Endothelial cell of umbilical vein (primary cell): ENCODE results near the gene NTNG1. TPM values are rescaled to one million over a fixed set of nuclear protein-coding genes. Genes with fewer than 3 reads are reported as not detected.

Source experiments
- BruUV-seq: library from RNA; stranded (reverse); fragments of 400-500 nt; replicated peaks from 2 replicates; lab custom pipeline; 2021; lab: Mats Ljungman, UMichigan
- CTCF ChIA-PET: fragments of 300-600, 350-600 bp; sonication (Branson Sonifier 250); formaldehyde crosslinking; loops from one replicate; lab custom pipeline; 2021; ENCODE audit warnings: antibody characterized with exemption, inconsistent platforms; lab: Charles Lee
- POLR2A ChIA-PET: fragments of 300-600, 350-600 bp; sonication (Branson Sonifier 250); formaldehyde crosslinking; loops from one replicate; lab custom pipeline; 2021; ENCODE audit warnings: antibody characterized with exemption, inconsistent platforms; lab: Charles Lee
- DNase-seq: peaks from one replicate; pipeline ENCODE4 v3.0.0-alpha.2; 2011; ENCODE audit warnings: low read depth, low spot score
- FAIRE-seq: peaks from 2 replicates; lab custom pipeline; 2011; peaks lifted over from hg19 to GRCh38; lab: Jason Lieb, UNC
- H2AFZ ChIP-seq: 2 replicates; pipeline ENCODE4 v1.6.0; 2012; ENCODE audit warnings: low read depth, low read length, control low read depth, inconsistent platforms
- H3K27ac ChIP-seq: 2 replicates; pipeline ENCODE4 v1.5.1; 2011; ENCODE audit warnings: low read depth, mild to moderate bottlenecking, control low read depth, low read length, moderate library complexity; ENCODE audit not compliant: insufficient read depth
- H3K27me3 ChIP-seq, 2 experiments: 2 replicates each; pipeline versions ENCODE4 v1.6.0 to v1.6.1; 2011; ENCODE audit warnings: low read length in 2 of 2, mixed read lengths in 1 of 2; ENCODE audit not compliant: control insufficient read depth in 2 of 2, insufficient read depth in 2 of 2
- H3K36me3 ChIP-seq, 2 experiments: 2 replicates in 1 of 2; 3 replicates in 1 of 2; pipeline ENCODE4 v1.5.1; 2011; ENCODE audit warnings: low read length in 2 of 2, mild to moderate bottlenecking in 1 of 2, moderate library complexity in 1 of 2; ENCODE audit not compliant: control insufficient read depth in 2 of 2, insufficient read depth in 2 of 2; ENCODE audit errors: extremely low read depth in 1 of 2
- H3K4me1 ChIP-seq: 3 replicates; pipeline ENCODE4 v1.5.1; 2011; ENCODE audit warnings: mild to moderate bottlenecking, low read length; ENCODE audit not compliant: control insufficient read depth, insufficient read depth; ENCODE audit errors: extremely low read depth
- H3K4me2 ChIP-seq: 2 replicates; pipeline ENCODE4 v1.6.1; 2011; ENCODE audit warnings: low read length, control low read depth, mixed read lengths; ENCODE audit not compliant: insufficient read depth
- H3K4me3 ChIP-seq, 3 experiments: fragments of 200-600 bp in 1 of 3; sonication (generic), shearing (Covaris generic) in 1 of 3; replicated peaks in 1 of 3; 2 replicates each; pipeline ENCODE4 v1.5.1; 2011 to 2016; ENCODE audit warnings: control low read depth in 3 of 3, low read length in 3 of 3, mild to moderate bottlenecking in 2 of 3, inconsistent platforms in 1 of 3, low read depth in 1 of 3, moderate library complexity in 1 of 3; ENCODE audit not compliant: insufficient read depth in 1 of 3
- H3K79me2 ChIP-seq: 2 replicates; pipeline ENCODE4 v1.6.0; 2012; ENCODE audit warnings: low read length, inconsistent platforms; ENCODE audit not compliant: control insufficient read depth, insufficient read depth
- H3K9ac ChIP-seq: replicated peaks from 2 replicates; pipeline ENCODE3; 2011; ENCODE audit warnings: low read length, control low read depth; ENCODE audit not compliant: insufficient read depth; ENCODE audit errors: extremely low read depth
- H3K9me1 ChIP-seq: replicated peaks from 3 replicates; pipeline ENCODE4 v1.6.0; 2011; ENCODE audit warnings: mild to moderate bottlenecking, low read length; ENCODE audit not compliant: control insufficient read depth, insufficient read depth; ENCODE audit errors: extremely low read depth
- H3K9me3 ChIP-seq: replicated peaks from 2 replicates; pipeline ENCODE4 v1.5.1; 2012; ENCODE audit warnings: low read length, inconsistent platforms; ENCODE audit not compliant: control insufficient read depth, insufficient read depth
- H4K20me1 ChIP-seq: replicated peaks from 2 replicates; pipeline ENCODE3; 2011; ENCODE audit warnings: mild to moderate bottlenecking, low read length; ENCODE audit not compliant: control insufficient read depth, insufficient read depth; ENCODE audit errors: extremely low read depth
- CTCF ChIP-seq, 2 donors: IDR thresholded peaks; 1 replicate in 1 of 2; 2 replicates in 1 of 2; pipeline ENCODE4 v1.5.1; 2011; ENCODE audit warnings: low read length in 2 of 2, mild to moderate bottlenecking in 2 of 2, moderate library complexity in 2 of 2, control low read depth in 1 of 2, inconsistent platforms in 1 of 2, low read depth in 1 of 2; ENCODE audit not compliant: insufficient read depth in 1 of 2; ENCODE audit errors: extremely low read depth in 1 of 2
- EZH2 ChIP-seq: IDR thresholded peaks from 2 replicates; pipeline ENCODE4 v1.6.1; 2012; ENCODE audit warnings: borderline replicate concordance, low read depth, mild to moderate bottlenecking, moderate library complexity, low read length, inconsistent platforms; ENCODE audit not compliant: severe bottlenecking
- FOS ChIP-seq: IDR thresholded peaks from 2 replicates; pipeline ENCODE4 v1.6.1; 2011; ENCODE audit warnings: mild to moderate bottlenecking, low read length, moderate library complexity, borderline replicate concordance; ENCODE audit not compliant: insufficient read depth
- GATA2 ChIP-seq: IDR thresholded peaks from 2 replicates; pipeline ENCODE4 v1.7.0; 2011; ENCODE audit warnings: low read depth, mild to moderate bottlenecking, moderate library complexity, mixed read lengths, low read length; ENCODE audit not compliant: insufficient read length, insufficient read depth
- JUN ChIP-seq: IDR thresholded peaks from 2 replicates; pipeline ENCODE4 v1.6.1; 2011; ENCODE audit warnings: borderline replicate concordance, low read depth; ENCODE audit not compliant: insufficient read length, insufficient read depth
- MAX ChIP-seq: IDR thresholded peaks from 2 replicates; pipeline ENCODE4 v1.6.1; 2011; ENCODE audit not compliant: insufficient read depth, insufficient read length
- MYC ChIP-seq: IDR thresholded peaks from one replicate; pipeline ENCODE4 v1.6.1; 2011; ENCODE audit warnings: mild to moderate bottlenecking, low read depth, low read length
- POLR2A ChIP-seq: IDR thresholded peaks from 2 replicates; pipeline ENCODE4 v1.6.1; 2012; ENCODE audit warnings: low read depth, mild to moderate bottlenecking, control low read depth, low read length
- POLR2AphosphoS5 ChIP-seq: IDR thresholded peaks from 2 replicates; pipeline ENCODE4 v1.6.1; 2012; ENCODE audit warnings: low read depth, mild to moderate bottlenecking, control low read depth, low read length, moderate library complexity; ENCODE audit not compliant: insufficient read depth
- dilution Hi-C: fragments of 300-500 bp; cut with MboI; formaldehyde crosslinking; loops from one replicate; pipeline ENCODE4 v1.15.0; 2019; ENCODE audit warnings: low sequenced_read_pairs; ENCODE audit not compliant: extremely low pct_ligation_motif_present
- intact Hi-C: fragments of 100-400 bp; cut with micrococcal nuclease; formaldehyde crosslinking; loops from one replicate; pipeline ENCODE4 v1.10.0; 2022
- polyA plus RNA-seq, 4 experiments: library from polyadenylated mRNA; depleted of rRNA in 3 of 4; stranded (reverse) in 3 of 4; unstranded in 1 of 4; fragments of >200 nt; gene quantifications; 2 replicates each; pipeline versions ENCODE4 v1.2.1 to v1.2.3, GENCODE V29; 2011 to 2012; ENCODE audit warnings: missing spikeins in 1 of 4
- total RNA-seq: library from RNA; stranded (reverse); gene quantifications from 2 replicates; pipeline ENCODE4 v1.2.3, GENCODE V29; 2021

NTNG1 gene
- total and polyA plus RNA-seq, 2 donors (not counting 3 experiments of a cell fraction or from before 2014, with no cell fraction given) = not detected

GRCh38 chr1:107220036-107220435, 79.2 kb downstream of the NTNG1 start:
- Histone ChIP-seq H3K9me3 (peaks cover 4% of the 10 kb centered on the region), H3K4me2 (no peak overlapping the region), H3K79me2 (no peaks in the 10 kb centered on the region), H4K20me1 (no peaks in the 10 kb centered on the region), H3K27ac (no peak overlapping the region), H2AFZ (no peak overlapping the region), H3K27me3 (no peaks in the 10 kb centered on the region), H3K9me1 (no peaks in the 10 kb centered on the region), H3K9ac (no peak overlapping the region), H3K4me1 (no peaks in the 10 kb centered on the region), H3K36me3 (no peaks in the 10 kb centered on the region), H3K4me3 (no peak overlapping the region)
- no peak for FAIRE-seq
- intact Hi-C loops (no loop called here), dilution Hi-C loops (no loop called here)
- no TSS peak for BruUV-seq
- POLR2A ChIA-PET = no interaction called here
- no peak for DNase-seq
- TF ChIP-seq POLR2A (no peak), CTCF (IDR thresholded peaks at IDR 0.05; ENCODE audit: extremely low read depth in 1 of 2, insufficient read depth in 1 of 2, low read depth in 1 of 2, low read length in 2 of 2) (no peak), MYC (no peak), MAX (no peak), POLR2AphosphoS5 (no peak), EZH2 (no peak), JUN (no peak), GATA2 (no peak), FOS (no peak)
- CTCF ChIA-PET = no interaction called here
